ENCODE measurements around the gene HES3. TPM values are rescaled to one million over a fixed set of nuclear protein-coding genes. Genes with fewer than 3 reads are reported as not detected.
A peak's percentile ranks its signal among the peaks of the same experiment; 100 is the strongest.

HES3 gene
- total RNA-seq: not detected in 2 replicates

GRCh38 chr1:6243993-6244392, at the start of gene HES3:
Gene HES3, plus strand, starts transcription at chr1:6244179. Its CDS starts 187 bp downstream, at chr1:6244366.
- no peak for DNase-seq (ENCODE audit: low read depth, low spot score)

- DNase-seq (ENCODE audit: low read depth, low spot score): no peak
Observed at GRCh38 chr1:6197746-6198427, 46.1 kb upstream of the HES3 start.

GRCh38 chr1:6198646-6199297, 45.2 kb upstream of the HES3 start:
- DNase-seq (ENCODE audit: low read depth, low spot score): no peak

GRCh38 chr1:6199298-6200187, 44.4 kb upstream of the HES3 start, which contains the start of gene RPL22:
Gene RPL22, minus strand, starts transcription at chr1:6199595. Its CDS starts 22 bp downstream, at chr1:6199573.
- peak; percentile 98 for DNase-seq (ENCODE audit: low read depth, low spot score)

GRCh38 chr1:6200188-6200809, 43.7 kb upstream of the HES3 start:
- no peak for DNase-seq (ENCODE audit: low read depth, low spot score)

GRCh38 chr1:6202256-6202655, 41.7 kb upstream of the HES3 start:
- no peak for DNase-seq (ENCODE audit: low read depth, low spot score)

- DNase-seq (ENCODE audit: low read depth, low spot score): no peak
Observed at GRCh38 chr1:6205849-6206519, 38.0 kb upstream of the HES3 start, which contains the start of gene RNF207. Gene RNF207, plus strand, starts transcription at chr1:6206119. Its CDS starts 417 bp downstream, at chr1:6206536.

GRCh38 chr1:6206520-6206855, 37.5 kb upstream of the HES3 start:
- no peak for DNase-seq (ENCODE audit: low read depth, low spot score)

GRCh38 chr1:6207075-6207885, 36.7 kb upstream of the HES3 start:
- no peak for DNase-seq (ENCODE audit: low read depth, low spot score)

GRCh38 chr1:6207921-6208320, 36.1 kb upstream of the HES3 start:
- DNase-seq (ENCODE audit: low read depth, low spot score): no peak

- DNase-seq (ENCODE audit: low read depth, low spot score): no peak
Observed at GRCh38 chr1:6208723-6209660, 35.0 kb upstream of the HES3 start.

GRCh38 chr1:6209661-6210580, 34.1 kb upstream of the HES3 start:
- DNase-seq (ENCODE audit: low read depth, low spot score): no peak

GRCh38 chr1:6210591-6211355, 33.2 kb upstream of the HES3 start:
- DNase-seq (ENCODE audit: low read depth, low spot score): no peak

- no peak for DNase-seq (ENCODE audit: low read depth, low spot score)
Observed at GRCh38 chr1:6211731-6212130, 32.2 kb upstream of the HES3 start.

GRCh38 chr1:6212193-6212959, 31.6 kb upstream of the HES3 start:
- no peak for DNase-seq (ENCODE audit: low read depth, low spot score)

- no peak for DNase-seq (ENCODE audit: low read depth, low spot score)
Observed at GRCh38 chr1:6218375-6219164, 25.4 kb upstream of the HES3 start.

Data from pulmonary artery endothelial cell (primary cell).